MM.1S (cell line): ENCODE results near the gene RNU6-1.
A peak's percentile ranks its signal among the peaks of the same experiment; 100 is the strongest.

Experiments
- DNase-seq: peaks from one replicate; pipeline ENCODE4 v3.0.0-alpha.2; 2015
- H2AFZ ChIP-seq: fragments of 300-600 bp; sonication (generic); 2 replicates; pipeline ENCODE4 v1.6.0; 2016; ENCODE audit warnings: antibody characterized with exemption, low read length
- H3F3A ChIP-seq: fragments of 300-600 bp; sonication (generic); 2 replicates; pipeline ENCODE4 v1.6.1; 2016; ENCODE audit warnings: mild to moderate bottlenecking, antibody characterized with exemption, low read length, moderate library complexity, mixed read lengths; ENCODE audit not compliant: insufficient read depth
- H3K27ac ChIP-seq: fragments of 300-600 bp; sonication (generic); 2 replicates; pipeline ENCODE4 v1.5.1; 2016; ENCODE audit warnings: mild to moderate bottlenecking, low read length
- H3K27me3 ChIP-seq: fragments of 300-600 bp; sonication (generic); replicated peaks from 2 replicates; pipeline ENCODE4 v1.6.0; 2016; ENCODE audit warnings: low read length; ENCODE audit not compliant: insufficient read depth
- H3K36me3 ChIP-seq: fragments of 300-600 bp; sonication (generic); replicated peaks from 2 replicates; pipeline ENCODE4 v1.6.1; 2016; ENCODE audit warnings: mild to moderate bottlenecking, low read length, mixed read lengths; ENCODE audit not compliant: insufficient read depth
- H3K4me1 ChIP-seq: fragments of 300-600 bp; sonication (generic); 2 replicates; pipeline ENCODE4 v1.6.1; 2016; ENCODE audit warnings: low read length, mixed read lengths
- H3K4me2 ChIP-seq: fragments of 300-600 bp; sonication (generic); 2 replicates; pipeline ENCODE4 v1.6.0; 2016; ENCODE audit warnings: low read depth, low read length
- H3K4me3 ChIP-seq: fragments of 300-600 bp; sonication (generic); 2 replicates; pipeline ENCODE4 v1.5.1; 2016; ENCODE audit warnings: low read length, mixed read lengths
- H3K79me2 ChIP-seq: fragments of 300-600 bp; sonication (generic); 2 replicates; pipeline ENCODE4 v1.6.1; 2016; ENCODE audit warnings: mixed run types, low read length, mixed read lengths
- H3K9ac ChIP-seq: fragments of 300-600 bp; sonication (generic); 2 replicates; pipeline ENCODE4 v1.6.1; 2016; ENCODE audit warnings: low read length, mixed read lengths
- H3K9me2 ChIP-seq: fragments of 300-600 bp; sonication (generic); replicated peaks from 2 replicates; pipeline ENCODE4 v1.6.1; 2016; ENCODE audit warnings: mild to moderate bottlenecking, low read length, mixed read lengths; ENCODE audit not compliant: insufficient read depth
- H3K9me3 ChIP-seq: fragments of 300-600 bp; sonication (generic); replicated peaks from 2 replicates; pipeline ENCODE4 v1.6.1; 2016; ENCODE audit warnings: mild to moderate bottlenecking, low read length, mixed read lengths; ENCODE audit not compliant: insufficient read depth
- H4K20me1 ChIP-seq: fragments of 300-600 bp; sonication (generic); 2 replicates; pipeline ENCODE4 v1.6.1; 2016; ENCODE audit warnings: mild to moderate bottlenecking, low read length, moderate library complexity, mixed read lengths; ENCODE audit not compliant: insufficient read depth
- CTCF ChIP-seq: fragments of 300-600 bp; sonication (generic); IDR thresholded peaks from 2 replicates; pipeline ENCODE4 v1.5.1; 2016; ENCODE audit warnings: antibody characterized with exemption, low read length, mixed read lengths
- EZH2 ChIP-seq: fragments of 300-600 bp; sonication (generic); optimal IDR thresholded peaks from 2 replicates; pipeline ENCODE3; 2017; ENCODE audit warnings: low read depth, mild to moderate bottlenecking, antibody characterized with exemption, low read length, mixed read lengths
- EZH2phosphoT487 ChIP-seq: fragments of 300-600 bp; sonication (generic); IDR thresholded peaks from 2 replicates; pipeline ENCODE4 v1.6.1; 2018; ENCODE audit warnings: antibody characterized with exemption, low read length

RNU6-1 gene

GRCh38 chr15:67833710-67834511 is 5.9 kb downstream of the RNU6-1 start:
- Histone ChIP-seq H3K27me3 (peaks cover 16% of the 10 kb centered on the region; the same call in 1 of the 2 replicates), H3K4me3 (peak overlapping the region; percentile 62), H3K79me2 (no peaks in the 10 kb centered on the region), H2AFZ (peak overlapping the region; percentile 19), H3K9ac (no peak overlapping the region), H3K27ac (no peak overlapping the region), H3F3A (0 out of 2 replicates have a peak, but pooled peaks cover 3% of the 10 kb centered on the region), H3K4me1 (peaks cover 1% of the 10 kb centered on the region; the same call in 1 of the 2 replicates), H3K36me3 (no peaks in the 10 kb centered on the region), H3K9me3 (no peaks in the 10 kb centered on the region), H3K9me2 (no peaks in the 10 kb centered on the region), H4K20me1 (no peaks in the 10 kb centered on the region), H3K4me2 (peak overlapping the region; percentile 97)
- TF ChIP-seq EZH2 (no peak), CTCF (peak; percentile 65)
- peak; percentile 54 for DNase-seq

- Histone ChIP-seq H3K9me2 (no peaks in the 10 kb centered on the region), H3K9ac (no peak overlapping the region), H4K20me1 (no peaks in the 10 kb centered on the region), H3K4me1 (no peaks in the 10 kb centered on the region), H3K4me2 (peak overlapping the region; percentile 97; the same call in 1 of the 2 replicates), H3K79me2 (no peaks in the 10 kb centered on the region), H3K36me3 (no peaks in the 10 kb centered on the region), H3K27me3 (peaks cover 16% of the 10 kb centered on the region; the same call in 1 of the 2 replicates), H3K9me3 (no peaks in the 10 kb centered on the region), H2AFZ (no peak overlapping the region), H3F3A (0 out of 2 replicates have a peak, but pooled peaks cover 3% of the 10 kb centered on the region), H3K4me3 (peak overlapping the region; percentile 62; the same call in 1 of the 2 replicates), H3K27ac (no peak overlapping the region)
- TF ChIP-seq EZH2 (no peak), EZH2phosphoT487 (no peak), CTCF (no peak)
- DNase-seq: no peak
These were observed 6.7 kb downstream of the RNU6-1 start for GRCh38 chr15:67832897-67833709.

- no peak overlapping the region for H2AFZ ChIP-seq
- H3K36me3 ChIP-seq: no peaks in the 10 kb centered on the region
- no peak overlapping the region for H3K4me3 ChIP-seq
- no peak overlapping the region for H3K9ac ChIP-seq
- no peak overlapping the region for H3K27ac ChIP-seq
- H3K4me2 ChIP-seq: no peak overlapping the region
- H3K9me2 ChIP-seq: no peaks in the 10 kb centered on the region
- H4K20me1 ChIP-seq: no peaks in the 10 kb centered on the region
- TF ChIP-seq EZH2phosphoT487: no peak
- peak; percentile 24; the same call in 1 of the 2 replicates for TF ChIP-seq CTCF
- DNase-seq: no peak
- H3K9me3 ChIP-seq: no peaks in the 10 kb centered on the region
- H3F3A ChIP-seq: no peaks in the 10 kb centered on the region
- H3K4me1 ChIP-seq: no peaks in the 10 kb centered on the region
- peaks cover 16% of the 10 kb centered on the region; the same call in 1 of the 2 replicates for H3K27me3 ChIP-seq
- H3K79me2 ChIP-seq: no peaks in the 10 kb centered on the region
These were observed 7.8 kb downstream of the RNU6-1 start for GRCh38 chr15:67832031-67832551.
